GM23338 (cell line): Measurements from ENCODE around the gene CSTF3. TPM values are rescaled to one million over a fixed set of nuclear protein-coding genes. Genes with fewer than 3 reads are reported as not detected.

Experiments used
- ATAC-seq: fragments of 200-7000 bp; cut with Tn5 transposase; 3 replicates; pipeline ENCODE4 v1.9.1; 2020
- DNase-seq: peaks from one replicate; pipeline ENCODE4 v3.0.0-alpha.2; 2015; ENCODE audit warnings: low spot score
- H2AFZ ChIP-seq: fragments of 200-600 bp; sonication (generic); 2 replicates; pipeline ENCODE4 v1.8.0; 2016; ENCODE audit warnings: antibody characterized with exemption, mild to moderate bottlenecking, moderate library complexity
- H3F3A ChIP-seq: fragments of 200-600 bp; sonication (generic); replicated peaks from 2 replicates; pipeline ENCODE4 v1.8.0; 2017; ENCODE audit warnings: antibody characterized with exemption, mixed run types, low read depth
- H3K27ac ChIP-seq: fragments of 200-600 bp; sonication (generic); 2 replicates; pipeline ENCODE4 v1.6.1; 2016; ENCODE audit warnings: low read depth
- H3K27me3 ChIP-seq: fragments of 200-600 bp; sonication (generic); 2 replicates; pipeline ENCODE4 v1.8.0; 2016; ENCODE audit warnings: mild to moderate bottlenecking, mixed run types, moderate library complexity; ENCODE audit not compliant: insufficient read depth
- H3K36me3 ChIP-seq: fragments of 200-600 bp; sonication (generic); 2 replicates; pipeline ENCODE4 v1.8.0; 2016; ENCODE audit warnings: mild to moderate bottlenecking; ENCODE audit not compliant: insufficient read depth
- H3K4me1 ChIP-seq: fragments of 200-600 bp; sonication (generic); 2 replicates; pipeline ENCODE4 v1.8.0; 2016; ENCODE audit warnings: mild to moderate bottlenecking, moderate library complexity; ENCODE audit not compliant: insufficient read depth
- H3K4me2 ChIP-seq: fragments of 200-600 bp; sonication (generic); 2 replicates; pipeline ENCODE4 v1.7.1; 2017; ENCODE audit warnings: mixed run types
- H3K4me3 ChIP-seq: fragments of 200-600 bp; sonication (generic); 2 replicates; pipeline ENCODE4 v1.6.1; 2016; ENCODE audit warnings: mixed run types
- H3K79me2 ChIP-seq: fragments of 200-600 bp; sonication (generic); replicated peaks from 2 replicates; pipeline ENCODE4 v1.8.0; 2017; ENCODE audit warnings: mild to moderate bottlenecking; ENCODE audit not compliant: insufficient read depth
- H3K9me2 ChIP-seq: fragments of 200-600 bp; sonication (generic); 2 replicates; pipeline ENCODE4 v1.8.0; 2017; ENCODE audit not compliant: insufficient read depth
- H4K20me1 ChIP-seq: fragments of 200-600 bp; sonication (generic); replicated peaks from 2 replicates; pipeline ENCODE4 v1.8.0; 2017; ENCODE audit warnings: mild to moderate bottlenecking; ENCODE audit not compliant: insufficient read depth
- H3K27ac Mint-ChIP-seq: 2 replicates; pipeline ENCODE4 v1.8.0; 2020; ENCODE audit warnings: inconsistent platforms, mild to moderate bottlenecking, moderate library complexity, mixed read lengths
- H3K27me3 Mint-ChIP-seq: 3 replicates; pipeline ENCODE4 v1.8.0; 2022; ENCODE audit warnings: low read depth, mild to moderate bottlenecking, moderate library complexity, mixed read lengths, inconsistent platforms; ENCODE audit not compliant: insufficient read depth, poor library complexity
- H3K36me3 Mint-ChIP-seq: 3 replicates; pipeline ENCODE4 v1.8.0; 2021; ENCODE audit warnings: low read depth, mild to moderate bottlenecking, inconsistent platforms, moderate library complexity, mixed read lengths
- H3K4me1 Mint-ChIP-seq: 3 replicates; pipeline ENCODE4 v1.8.0; 2020; ENCODE audit warnings: mild to moderate bottlenecking, inconsistent platforms, mixed read lengths
- H3K4me3 Mint-ChIP-seq: 3 replicates; pipeline ENCODE4 v1.8.0; 2021; ENCODE audit warnings: moderate library complexity, mild to moderate bottlenecking, inconsistent platforms, mixed read lengths
- H3K9me3 Mint-ChIP-seq: 3 replicates; pipeline ENCODE4 v1.8.0; 2020; ENCODE audit warnings: moderate library complexity, mild to moderate bottlenecking, inconsistent platforms, mixed read lengths
- CREB1 ChIP-seq: fragments of 250-450 bp; sonication (Bioruptor Pico); IDR thresholded peaks from 2 replicates; pipeline ENCODE4 v1.5.0; 2020; ENCODE audit warnings: low read depth, mild to moderate bottlenecking, moderate library complexity
- EZH2 ChIP-seq: fragments of 200-600 bp; sonication (generic); IDR thresholded peaks from one replicate; pipeline ENCODE4 v1.8.0; 2017; ENCODE audit warnings: antibody characterized with exemption, mild to moderate bottlenecking, low read depth; ENCODE audit not compliant: unreplicated experiment
- EZH2phosphoT487 ChIP-seq: fragments of 200-600 bp; sonication (generic); IDR thresholded peaks from one replicate; pipeline ENCODE4 v1.8.1; 2018; ENCODE audit warnings: antibody characterized with exemption; ENCODE audit not compliant: unreplicated experiment
- JUNB ChIP-seq: IDR thresholded peaks from one replicate; pipeline ENCODE4 v1.6.1; 2016; ENCODE audit warnings: antibody characterized with exemption; ENCODE audit not compliant: unreplicated experiment
- NANOG ChIP-seq: IDR thresholded peaks from 2 replicates; pipeline ENCODE4 v1.6.1; 2016; ENCODE audit warnings: antibody characterized with exemption, borderline replicate concordance
- POLR2AphosphoS5 ChIP-seq: IDR thresholded peaks from 2 replicates; pipeline ENCODE4 v1.6.1; 2016; ENCODE audit warnings: antibody characterized with exemption, low read depth
- STAT1 ChIP-seq: IDR thresholded peaks from one replicate; pipeline ENCODE4 v1.6.1; 2016; ENCODE audit warnings: antibody characterized with exemption; ENCODE audit not compliant: unreplicated experiment
- ZNF114 ChIP-seq: fragments of 250-450 bp; sonication (Bioruptor Pico); IDR thresholded peaks from 2 replicates; pipeline ENCODE4 v1.5.0; 2020; ENCODE audit warnings: mild to moderate bottlenecking, moderate library complexity
- ZNF331 ChIP-seq: fragments of 250-450 bp; sonication (Bioruptor Pico); IDR thresholded peaks from 2 replicates; pipeline ENCODE4 v1.5.0; 2020; ENCODE audit warnings: low read depth, mild to moderate bottlenecking, moderate library complexity
- polyA plus RNA-seq: library from polyadenylated mRNA; unstranded; fragments of >200 nt; fragmentation: Nextera tagmentation; extraction: Ambion mirVana; gene quantifications from 2 replicates; pipeline ENCODE4 v1.2.1, GENCODE V29; 2016
- total RNA-seq: library from RNA; depleted of rRNA; stranded (reverse); fragments of >200 nt; shearing (Covaris generic); gene quantifications from 2 replicates; pipeline ENCODE4 v1.2.3, GENCODE V29; 2014
- TF ChIP-seq, protein P1 (sequence below): IDR thresholded peaks from one replicate; pipeline ENCODE4 v1.6.1; 2018; ENCODE audit warnings: antibody characterized with exemption; ENCODE audit not compliant: unreplicated experiment
- TF ChIP-seq, protein P2 (sequence below): IDR thresholded peaks from 2 replicates; pipeline ENCODE4 v1.6.1; 2016; ENCODE audit warnings: antibody characterized with exemption
- TF ChIP-seq, protein P3 (sequence below), 2 experiments: fragments of 200-600 bp in 1 of 2; sonication (generic) in 1 of 2; conservative IDR thresholded peaks; 2 replicates each; pipeline versions ENCODE4 v1.5.1 to v1.6.1; 2016 to 2017; ENCODE audit warnings: antibody characterized with exemption in 2 of 2, low read depth in 2 of 2, mild to moderate bottlenecking in 2 of 2, moderate library complexity in 1 of 2
- TF ChIP-seq, protein P4 (sequence below): fragments of 250-450 bp; sonication (Bioruptor Pico); IDR thresholded peaks from 2 replicates; pipeline ENCODE4 v1.5.0; 2020; ENCODE audit warnings: mild to moderate bottlenecking, moderate library complexity

CSTF3 gene
- total and polyA plus RNA-seq, 2 experiments from 2014 or later, result 83.2 to 158 TPM

DNA sequence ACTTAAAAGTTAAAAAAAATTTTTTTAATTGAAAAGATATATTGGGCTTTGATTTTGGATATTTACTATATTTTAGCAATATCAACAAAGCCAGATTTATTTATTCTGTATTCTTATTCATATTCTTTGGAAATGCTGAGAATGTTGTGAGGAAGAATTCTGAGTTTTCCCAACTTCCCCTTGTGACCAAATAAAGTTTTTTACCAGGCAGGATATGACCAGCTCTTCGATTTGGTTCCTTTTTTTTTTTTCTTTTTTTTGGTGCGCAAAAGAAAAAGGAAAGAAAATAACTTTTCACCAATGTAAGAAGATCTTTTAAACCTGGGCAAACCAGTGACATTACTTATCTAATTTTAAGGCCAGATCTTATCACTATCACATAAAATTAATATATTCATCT is 109.0 kb downstream of the CSTF3 start:
- H3K27ac Mint-ChIP-seq, result 0 out of 2 replicates have a peak overlapping the region, but pooled peaks have one; percentile 37
- no peaks in the 10 kb centered on the region for H3F3A ChIP-seq

More for the DNA sequence above, 109.0 kb downstream of the CSTF3 start:
- Mint-ChIP-seq H3K4me3 (no peak overlapping the region), H3K4me1 (peaks cover 5% of the 10 kb centered on the region), H3K27me3 (peaks cover 3% of the 10 kb centered on the region), H3K9me3 (no peaks in the 10 kb centered on the region), H3K36me3 (peaks cover 11% of the 10 kb centered on the region; the same call in 2 of the 3 replicates)
- Histone ChIP-seq H2AFZ (no peak overlapping the region), H3K79me2 (no peaks in the 10 kb centered on the region), H4K20me1 (no peaks in the 10 kb centered on the region; the same call in 1 of the 2 replicates), H3K9me2 (no peaks in the 10 kb centered on the region), H3K4me1 (no peaks in the 10 kb centered on the region), H3K27me3 (no peaks in the 10 kb centered on the region), H3K36me3 (no peaks in the 10 kb centered on the region), H3K4me3 (no peak overlapping the region), H3K4me2 (no peak overlapping the region), H3K27ac (no peak overlapping the region)
- ATAC-seq (no peak), DNase-seq (no peak)
- TF ChIP-seq, protein P1, sequence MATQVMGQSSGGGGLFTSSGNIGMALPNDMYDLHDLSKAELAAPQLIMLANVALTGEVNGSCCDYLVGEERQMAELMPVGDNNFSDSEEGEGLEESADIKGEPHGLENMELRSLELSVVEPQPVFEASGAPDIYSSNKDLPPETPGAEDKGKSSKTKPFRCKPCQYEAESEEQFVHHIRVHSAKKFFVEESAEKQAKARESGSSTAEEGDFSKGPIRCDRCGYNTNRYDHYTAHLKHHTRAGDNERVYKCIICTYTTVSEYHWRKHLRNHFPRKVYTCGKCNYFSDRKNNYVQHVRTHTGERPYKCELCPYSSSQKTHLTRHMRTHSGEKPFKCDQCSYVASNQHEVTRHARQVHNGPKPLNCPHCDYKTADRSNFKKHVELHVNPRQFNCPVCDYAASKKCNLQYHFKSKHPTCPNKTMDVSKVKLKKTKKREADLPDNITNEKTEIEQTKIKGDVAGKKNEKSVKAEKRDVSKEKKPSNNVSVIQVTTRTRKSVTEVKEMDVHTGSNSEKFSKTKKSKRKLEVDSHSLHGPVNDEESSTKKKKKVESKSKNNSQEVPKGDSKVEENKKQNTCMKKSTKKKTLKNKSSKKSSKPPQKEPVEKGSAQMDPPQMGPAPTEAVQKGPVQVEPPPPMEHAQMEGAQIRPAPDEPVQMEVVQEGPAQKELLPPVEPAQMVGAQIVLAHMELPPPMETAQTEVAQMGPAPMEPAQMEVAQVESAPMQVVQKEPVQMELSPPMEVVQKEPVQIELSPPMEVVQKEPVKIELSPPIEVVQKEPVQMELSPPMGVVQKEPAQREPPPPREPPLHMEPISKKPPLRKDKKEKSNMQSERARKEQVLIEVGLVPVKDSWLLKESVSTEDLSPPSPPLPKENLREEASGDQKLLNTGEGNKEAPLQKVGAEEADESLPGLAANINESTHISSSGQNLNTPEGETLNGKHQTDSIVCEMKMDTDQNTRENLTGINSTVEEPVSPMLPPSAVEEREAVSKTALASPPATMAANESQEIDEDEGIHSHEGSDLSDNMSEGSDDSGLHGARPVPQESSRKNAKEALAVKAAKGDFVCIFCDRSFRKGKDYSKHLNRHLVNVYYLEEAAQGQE, result no peak
- no peak for TF ChIP-seq JUNB
- TF ChIP-seq, protein P2, sequence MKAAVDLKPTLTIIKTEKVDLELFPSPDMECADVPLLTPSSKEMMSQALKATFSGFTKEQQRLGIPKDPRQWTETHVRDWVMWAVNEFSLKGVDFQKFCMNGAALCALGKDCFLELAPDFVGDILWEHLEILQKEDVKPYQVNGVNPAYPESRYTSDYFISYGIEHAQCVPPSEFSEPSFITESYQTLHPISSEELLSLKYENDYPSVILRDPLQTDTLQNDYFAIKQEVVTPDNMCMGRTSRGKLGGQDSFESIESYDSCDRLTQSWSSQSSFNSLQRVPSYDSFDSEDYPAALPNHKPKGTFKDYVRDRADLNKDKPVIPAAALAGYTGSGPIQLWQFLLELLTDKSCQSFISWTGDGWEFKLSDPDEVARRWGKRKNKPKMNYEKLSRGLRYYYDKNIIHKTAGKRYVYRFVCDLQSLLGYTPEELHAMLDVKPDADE, result no peak
- TF ChIP-seq POLR2AphosphoS5, result no peak
- TF ChIP-seq, protein P3, sequence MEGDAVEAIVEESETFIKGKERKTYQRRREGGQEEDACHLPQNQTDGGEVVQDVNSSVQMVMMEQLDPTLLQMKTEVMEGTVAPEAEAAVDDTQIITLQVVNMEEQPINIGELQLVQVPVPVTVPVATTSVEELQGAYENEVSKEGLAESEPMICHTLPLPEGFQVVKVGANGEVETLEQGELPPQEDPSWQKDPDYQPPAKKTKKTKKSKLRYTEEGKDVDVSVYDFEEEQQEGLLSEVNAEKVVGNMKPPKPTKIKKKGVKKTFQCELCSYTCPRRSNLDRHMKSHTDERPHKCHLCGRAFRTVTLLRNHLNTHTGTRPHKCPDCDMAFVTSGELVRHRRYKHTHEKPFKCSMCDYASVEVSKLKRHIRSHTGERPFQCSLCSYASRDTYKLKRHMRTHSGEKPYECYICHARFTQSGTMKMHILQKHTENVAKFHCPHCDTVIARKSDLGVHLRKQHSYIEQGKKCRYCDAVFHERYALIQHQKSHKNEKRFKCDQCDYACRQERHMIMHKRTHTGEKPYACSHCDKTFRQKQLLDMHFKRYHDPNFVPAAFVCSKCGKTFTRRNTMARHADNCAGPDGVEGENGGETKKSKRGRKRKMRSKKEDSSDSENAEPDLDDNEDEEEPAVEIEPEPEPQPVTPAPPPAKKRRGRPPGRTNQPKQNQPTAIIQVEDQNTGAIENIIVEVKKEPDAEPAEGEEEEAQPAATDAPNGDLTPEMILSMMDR (conservative IDR thresholded peaks at IDR 0.05; ENCODE audit: low read depth in 2 of 2), result no peak
- TF ChIP-seq STAT1, result no peak
- no peak for TF ChIP-seq CREB1
- TF ChIP-seq ZNF114, result no peak
- no peak for TF ChIP-seq NANOG
- no peak for TF ChIP-seq EZH2
- TF ChIP-seq, protein P4, sequence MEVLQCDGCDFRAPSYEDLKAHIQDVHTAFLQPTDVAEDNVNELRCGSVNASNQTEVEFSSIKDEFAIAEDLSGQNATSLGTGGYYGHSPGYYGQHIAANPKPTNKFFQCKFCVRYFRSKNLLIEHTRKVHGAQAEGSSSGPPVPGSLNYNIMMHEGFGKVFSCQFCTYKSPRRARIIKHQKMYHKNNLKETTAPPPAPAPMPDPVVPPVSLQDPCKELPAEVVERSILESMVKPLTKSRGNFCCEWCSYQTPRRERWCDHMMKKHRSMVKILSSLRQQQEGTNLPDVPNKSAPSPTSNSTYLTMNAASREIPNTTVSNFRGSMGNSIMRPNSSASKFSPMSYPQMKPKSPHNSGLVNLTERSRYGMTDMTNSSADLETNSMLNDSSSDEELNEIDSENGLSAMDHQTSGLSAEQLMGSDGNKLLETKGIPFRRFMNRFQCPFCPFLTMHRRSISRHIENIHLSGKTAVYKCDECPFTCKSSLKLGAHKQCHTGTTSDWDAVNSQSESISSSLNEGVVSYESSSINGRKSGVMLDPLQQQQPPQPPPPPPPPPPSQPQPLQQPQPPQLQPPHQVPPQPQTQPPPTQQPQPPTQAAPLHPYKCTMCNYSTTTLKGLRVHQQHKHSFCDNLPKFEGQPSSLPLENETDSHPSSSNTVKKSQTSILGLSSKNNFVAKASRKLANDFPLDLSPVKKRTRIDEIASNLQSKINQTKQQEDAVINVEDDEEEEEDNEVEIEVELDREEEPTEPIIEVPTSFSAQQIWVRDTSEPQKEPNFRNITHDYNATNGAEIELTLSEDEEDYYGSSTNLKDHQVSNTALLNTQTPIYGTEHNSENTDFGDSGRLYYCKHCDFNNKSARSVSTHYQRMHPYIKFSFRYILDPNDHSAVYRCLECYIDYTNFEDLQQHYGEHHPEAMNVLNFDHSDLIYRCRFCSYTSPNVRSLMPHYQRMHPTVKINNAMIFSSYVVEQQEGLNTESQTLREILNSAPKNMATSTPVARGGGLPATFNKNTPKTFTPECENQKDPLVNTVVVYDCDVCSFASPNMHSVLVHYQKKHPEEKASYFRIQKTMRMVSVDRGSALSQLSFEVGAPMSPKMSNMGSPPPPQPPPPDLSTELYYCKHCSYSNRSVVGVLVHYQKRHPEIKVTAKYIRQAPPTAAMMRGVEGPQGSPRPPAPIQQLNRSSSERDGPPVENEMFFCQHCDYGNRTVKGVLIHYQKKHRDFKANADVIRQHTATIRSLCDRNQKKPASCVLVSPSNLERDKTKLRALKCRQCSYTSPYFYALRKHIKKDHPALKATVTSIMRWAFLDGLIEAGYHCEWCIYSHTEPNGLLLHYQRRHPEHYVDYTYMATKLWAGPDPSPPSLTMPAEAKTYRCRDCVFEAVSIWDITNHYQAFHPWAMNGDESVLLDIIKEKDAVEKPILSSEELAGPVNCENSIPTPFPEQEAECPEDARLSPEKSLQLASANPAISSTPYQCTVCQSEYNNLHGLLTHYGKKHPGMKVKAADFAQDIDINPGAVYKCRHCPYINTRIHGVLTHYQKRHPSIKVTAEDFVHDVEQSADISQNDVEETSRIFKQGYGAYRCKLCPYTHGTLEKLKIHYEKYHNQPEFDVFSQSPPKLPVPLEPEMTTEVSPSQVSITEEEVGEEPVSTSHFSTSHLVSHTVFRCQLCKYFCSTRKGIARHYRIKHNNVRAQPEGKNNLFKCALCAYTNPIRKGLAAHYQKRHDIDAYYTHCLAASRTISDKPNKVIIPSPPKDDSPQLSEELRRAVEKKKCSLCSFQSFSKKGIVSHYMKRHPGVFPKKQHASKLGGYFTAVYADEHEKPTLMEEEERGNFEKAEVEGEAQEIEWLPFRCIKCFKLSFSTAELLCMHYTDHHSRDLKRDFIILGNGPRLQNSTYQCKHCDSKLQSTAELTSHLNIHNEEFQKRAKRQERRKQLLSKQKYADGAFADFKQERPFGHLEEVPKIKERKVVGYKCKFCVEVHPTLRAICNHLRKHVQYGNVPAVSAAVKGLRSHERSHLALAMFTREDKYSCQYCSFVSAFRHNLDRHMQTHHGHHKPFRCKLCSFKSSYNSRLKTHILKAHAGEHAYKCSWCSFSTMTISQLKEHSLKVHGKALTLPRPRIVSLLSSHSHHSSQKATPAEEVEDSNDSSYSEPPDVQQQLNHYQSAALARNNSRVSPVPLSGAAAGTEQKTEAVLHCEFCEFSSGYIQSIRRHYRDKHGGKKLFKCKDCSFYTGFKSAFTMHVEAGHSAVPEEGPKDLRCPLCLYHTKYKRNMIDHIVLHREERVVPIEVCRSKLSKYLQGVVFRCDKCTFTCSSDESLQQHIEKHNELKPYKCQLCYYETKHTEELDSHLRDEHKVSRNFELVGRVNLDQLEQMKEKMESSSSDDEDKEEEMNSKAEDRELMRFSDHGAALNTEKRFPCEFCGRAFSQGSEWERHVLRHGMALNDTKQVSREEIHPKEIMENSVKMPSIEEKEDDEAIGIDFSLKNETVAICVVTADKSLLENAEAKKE (CRISPR knock-in tag), result no peak
- TF ChIP-seq EZH2phosphoT487, result no peak
- no peak for TF ChIP-seq ZNF331
